Measurements from ENCODE around the gene IDH3G.

Gene IDH3G

GRCh38 chrX:153794018-153794896 is at the start of gene IDH3G, which contains the start of gene SSR4 (continued):
- peak; percentile 44; the same call in 1 of the 2 replicates for TF ChIP-seq KLF17 (tag by site-specific recombination; IDR thresholded peaks at IDR 0.05)
- no peak for TF ChIP-seq ZNF416 (tag by site-specific recombination; IDR thresholded peaks at IDR 0.05)

- POLR2A ChIA-PET: no interaction called here
Measured at GRCh38 chrX:153836921-153837320, 42.7 kb upstream of the IDH3G start.

GRCh38 chrX:153832728-153833127 is 38.6 kb upstream of the IDH3G start:
- Histone ChIP-seq H3K4me3 (ENCODE audit: low read depth, low read length) (no peak overlapping the region), H3K9me3 (ENCODE audit: control insufficient read depth, insufficient read depth, low read depth, low read length) (no peaks in the 10 kb centered on the region), H3K4me1 (ENCODE audit: control insufficient read depth, insufficient read depth, low read length) (no peaks in the 10 kb centered on the region), H3K27ac (ENCODE audit: extremely low read depth, low read depth, low read length) (no peak overlapping the region), H3K36me3 (ENCODE audit: control insufficient read depth in 2 of 2, insufficient read depth in 1 of 2, low read length in 2 of 2) (no peaks in the 10 kb centered on the region)
- ChIA-PET CTCF (interaction anchor here (0.6 kb wide), 1 partner anchor 293 kb away, joined by 3 read pairs; no protein-coding TSS in a partner anchor), POLR2A (no interaction called here)
- TF ChIP-seq REST (tag by site-specific recombination; IDR thresholded peaks at IDR 0.05) (peak; percentile 97), ZNF830 (tag by site-specific recombination; IDR thresholded peaks at IDR 0.05; ENCODE audit: low read depth) (no peak)

More at GRCh38 chrX:153836921-153837320, 42.7 kb upstream of the IDH3G start:
- no peaks in the 10 kb centered on the region; the same call in 1 of the 2 replicates for H3K4me1 ChIP-seq (ENCODE audit: control insufficient read depth, insufficient read depth, low read length)
- no peaks in the 10 kb centered on the region for H3K9me3 ChIP-seq (ENCODE audit: control insufficient read depth, insufficient read depth, low read depth, low read length)
- CTCF ChIA-PET: interaction anchor here (1.0 kb wide), 1 partner anchor 84 kb away, joined by 3 read pairs; no protein-coding TSS in a partner anchor
- TF ChIP-seq ZNF274 (IDR thresholded peaks at IDR 0.05; ENCODE audit: low read length) (no peak), ZNF274 (tag by site-specific recombination; IDR thresholded peaks at IDR 0.05; ENCODE audit: borderline replicate concordance) (no peak), KLF10 (tag by site-specific recombination; IDR thresholded peaks at IDR 0.05) (no peak), ZNF2 (tag by site-specific recombination; IDR thresholded peaks at IDR 0.05) (no peak), ZNF211 (tag by site-specific recombination; IDR thresholded peaks at IDR 0.05; ENCODE audit: low read depth) (no peak), ZNF341 (tag by site-specific recombination; IDR thresholded peaks at IDR 0.05; ENCODE audit: low read depth) (no peak), GLI4 (tag by site-specific recombination; IDR thresholded peaks at IDR 0.05) (no peak), YY2 (tag by site-specific recombination; IDR thresholded peaks at IDR 0.05) (no peak), ZNF747 (tag by site-specific recombination; IDR thresholded peaks at IDR 0.05) (no peak), ZFP37 (tag by site-specific recombination; IDR thresholded peaks at IDR 0.05) (no peak), ZNF223 (tag by site-specific recombination; IDR thresholded peaks at IDR 0.05) (no peak), YY1 (tag by site-specific recombination; IDR thresholded peaks at IDR 0.05) (no peak), ZNF558 (tag by site-specific recombination; IDR thresholded peaks at IDR 0.05) (no peak), ZEB2 (tag by site-specific recombination; IDR thresholded peaks at IDR 0.05) (no peak), ZBTB44 (tag by site-specific recombination; IDR thresholded peaks at IDR 0.05) (no peak), ZNF645 (tag by site-specific recombination; IDR thresholded peaks at IDR 0.05) (no peak), SP7 (tag by site-specific recombination; IDR thresholded peaks at IDR 0.05) (no peak), ZNF354C (tag by site-specific recombination; IDR thresholded peaks at IDR 0.05; ENCODE audit: borderline replicate concordance, low read depth) (no peak), ZBTB20 (tag by site-specific recombination; IDR thresholded peaks at IDR 0.05) (no peak), ZNF596 (tag by site-specific recombination; IDR thresholded peaks at IDR 0.05) (no peak)
- H3K36me3 ChIP-seq (ENCODE audit: control insufficient read depth in 2 of 2, insufficient read depth in 1 of 2, low read length in 2 of 2): no peaks in the 10 kb centered on the region
- H3K27ac ChIP-seq (ENCODE audit: extremely low read depth, low read depth, low read length): no peak overlapping the region
- H3K4me3 ChIP-seq (ENCODE audit: low read depth, low read length): no peak overlapping the region

Data from HEK293 (cell line).